Measurements from ENCODE around the gene CPXM1. TPM values are rescaled to one million over a fixed set of nuclear protein-coding genes. Genes with fewer than 3 reads are reported as not detected.

Gene CPXM1
- total and polyA plus RNA-seq, 7 donors: 0.27 to 1.3 (median 0.44) TPM

GRCh38 chr20:2820084-2820895, 19.9 kb upstream of the CPXM1 start:
- intact Hi-C loops (cut with DNase I): no loop called here
- DNase-seq: no peak
- WGBS, 3 donors: 28 to 36% (median 29%) methylated on average over 31 to 32 of the region's 32 CpGs
- no peak overlapping the region for H3K27ac ChIP-seq
- H3K4me3 ChIP-seq: no peak overlapping the region
- no peak for ATAC-seq
- H3K36me3 ChIP-seq (ENCODE audit: insufficient read depth in 1 of 2, low read depth in 1 of 2): no peaks in the 10 kb centered on the region
- no peak for TF ChIP-seq CTCF (IDR thresholded peaks at IDR 0.05)
- peaks cover 0 to 51% (median 21%) of the 10 kb centered on the region in 3 donors for H3K27me3 ChIP-seq (ENCODE audit: insufficient read depth in 3 of 3, low read length in 2 of 3)
- H3K9me3 ChIP-seq: no peaks in the 10 kb centered on the region
- H3K4me1 ChIP-seq: no peaks in the 10 kb centered on the region

GRCh38 chr20:2817891-2818595, 17.6 kb upstream of the CPXM1 start:
- H3K4me1 ChIP-seq: no peaks in the 10 kb centered on the region
- intact Hi-C loops (cut with DNase I): no loop called here

GRCh38 chr20:2817341-2817726, 16.9 kb upstream of the CPXM1 start:
- no peak for DNase-seq

More at GRCh38 chr20:2817891-2818595, 17.6 kb upstream of the CPXM1 start:
- no peak for TF ChIP-seq CTCF (IDR thresholded peaks at IDR 0.05)
- Histone ChIP-seq H3K36me3 (ENCODE audit: insufficient read depth in 1 of 2, low read depth in 1 of 2) (no peaks in the 10 kb centered on the region), H3K9me3 (no peaks in the 10 kb centered on the region), H3K27me3 (ENCODE audit: insufficient read depth in 3 of 3, low read length in 2 of 3) (peaks cover 0 to 53% (median 22%) of the 10 kb centered on the region in 3 donors), H3K4me3 (no peak overlapping the region), H3K27ac (no peak overlapping the region)
- peak; percentile 61 to 86 for DNase-seq
- WGBS, 3 donors: 47 to 67% (median 50%) methylated on average over 7 of the region's 7 CpGs
- peak in 2 of 4 donors; percentile 34 to 72 for ATAC-seq

GRCh38 chr20:2816583-2817340, 16.3 kb upstream of the CPXM1 start:
- Histone ChIP-seq H3K4me1 (no peaks in the 10 kb centered on the region), H3K27me3 (ENCODE audit: insufficient read depth in 3 of 3, low read length in 2 of 3) (peaks cover 0 to 60% (median 20%) of the 10 kb centered on the region in 3 donors), H3K36me3 (ENCODE audit: insufficient read depth in 1 of 2, low read depth in 1 of 2) (no peaks in the 10 kb centered on the region), H3K4me3 (no peak overlapping the region), H3K9me3 (peaks cover 5% of the 10 kb centered on the region), H3K27ac (no peak overlapping the region)
- 74 to 92% (median 80%) methylated on average over 12 to 20 of the region's 20 CpGs for whole genome bisulfite sequencing, 3 donors
- no peak for TF ChIP-seq CTCF (IDR thresholded peaks at IDR 0.05)
- intact Hi-C loops (cut with DNase I): no loop called here
- DNase-seq (no peak), ATAC-seq (no peak)

More at GRCh38 chr20:2817341-2817726, 16.9 kb upstream of the CPXM1 start:
- Histone ChIP-seq H3K27me3 (ENCODE audit: insufficient read depth in 3 of 3, low read length in 2 of 3) (peaks cover 0 to 60% (median 22%) of the 10 kb centered on the region in 3 donors), H3K4me3 (no peak overlapping the region), H3K9me3 (peaks cover 2% of the 10 kb centered on the region), H3K36me3 (ENCODE audit: insufficient read depth in 1 of 2, low read depth in 1 of 2) (no peaks in the 10 kb centered on the region), H3K27ac (no peak overlapping the region), H3K4me1 (no peaks in the 10 kb centered on the region)
- intact Hi-C loops (cut with DNase I): no loop called here
- ATAC-seq: peak in 1 of 4 donors; percentile 28
- no peak for TF ChIP-seq CTCF (IDR thresholded peaks at IDR 0.05)
- WGBS, 3 donors: 79 to 93% (median 85%) methylated on average over 2 of the region's 2 CpGs
